ENCODE measurements around the gene PPP2R3B.
A peak's percentile ranks its signal among the peaks of the same experiment; 100 is the strongest.

PPP2R3B gene

GRCh38 chrX:370963-371745 is 15.6 kb downstream of the PPP2R3B start:
- no peak overlapping the region for H2BK12ac ChIP-seq (ENCODE audit: low read length in 2 of 2)
- peaks cover 36 to 48% of the 10 kb centered on the region in 2 experiments for H3K27me3 ChIP-seq (ENCODE audit: control insufficient read depth in 1 of 2, insufficient read depth in 1 of 2, low read length in 2 of 2)
- H3K4ac ChIP-seq (ENCODE audit: low read depth in 1 of 2, low read length in 2 of 2) = no peak overlapping the region
- peaks cover 38% of the 10 kb centered on the region for H3K4me1 ChIP-seq (ENCODE audit: control insufficient read depth, insufficient read depth, low read depth, low read length)
- H3K36me3 ChIP-seq (ENCODE audit: control insufficient read depth in 1 of 2, insufficient read depth in 2 of 2, low read depth in 1 of 2, low read length in 2 of 2) = peaks cover 0 to 17% of the 10 kb centered on the region in 2 experiments
- H3K9me3 ChIP-seq (ENCODE audit: control insufficient read depth, low read length) = no peaks in the 10 kb centered on the region
- H3K14ac ChIP-seq (ENCODE audit: low read length in 2 of 2) = no peak overlapping the region
- H3K9ac ChIP-seq (ENCODE audit: low read length) = no peak overlapping the region
- no peak overlapping the region for H2BK120ac ChIP-seq (ENCODE audit: low read depth, low read length)
- H3K23ac ChIP-seq (ENCODE audit: low read length in 2 of 2) = no peak overlapping the region
- H2BK15ac ChIP-seq (ENCODE audit: low read depth, poor library complexity, severe bottlenecking) = no peak overlapping the region
- no peak overlapping the region for H4K8ac ChIP-seq (ENCODE audit: low read length)
- no peak overlapping the region for H2AK5ac ChIP-seq (ENCODE audit: low read length, severe bottlenecking)
- H3K27ac ChIP-seq (ENCODE audit: low read length, poor library complexity, severe bottlenecking) = no peak overlapping the region
- no peak overlapping the region for H4K91ac ChIP-seq (ENCODE audit: low read length)
- peaks cover 52% of the 10 kb centered on the region for H3K79me1 ChIP-seq (replicated peaks; ENCODE audit: low read length, poor library complexity, severe bottlenecking)
- no peak overlapping the region for H3K4me3 ChIP-seq (ENCODE audit: insufficient read depth in 1 of 2, low read depth in 1 of 2, low read length in 2 of 2)
- H2AFZ ChIP-seq (ENCODE audit: low read depth, low read length) = no peak overlapping the region
- no peak overlapping the region for H3K18ac ChIP-seq (ENCODE audit: low read depth in 1 of 2, low read length in 2 of 2)
- H2BK5ac ChIP-seq (ENCODE audit: low read depth, low read length, poor library complexity, severe bottlenecking) = no peak overlapping the region
- no peak for DNase-seq
- H3K4me2 ChIP-seq (ENCODE audit: low read length, poor library complexity, severe bottlenecking) = no peak overlapping the region
- WGBS = 97% methylated on average over 48 of the region's 48 CpGs

- Histone ChIP-seq H2AFZ (ENCODE audit: low read depth, low read length) (no peak overlapping the region), H3K18ac (ENCODE audit: low read depth in 1 of 2, low read length in 2 of 2) (no peak overlapping the region), H2BK15ac (ENCODE audit: low read depth, poor library complexity, severe bottlenecking) (no peak overlapping the region), H3K4me3 (ENCODE audit: insufficient read depth in 1 of 2, low read depth in 1 of 2, low read length in 2 of 2) (no peak overlapping the region), H3K79me1 (replicated peaks; ENCODE audit: low read length, poor library complexity, severe bottlenecking) (peaks cover 49% of the 10 kb centered on the region), H3K9me3 (ENCODE audit: control insufficient read depth, low read length) (no peaks in the 10 kb centered on the region), H4K91ac (ENCODE audit: low read length) (peak overlapping the region; percentile 35), H3K27me3 (ENCODE audit: control insufficient read depth in 1 of 2, insufficient read depth in 1 of 2, low read length in 2 of 2) (peaks cover 36 to 45% of the 10 kb centered on the region in 2 experiments), H3K4me1 (ENCODE audit: control insufficient read depth, insufficient read depth, low read depth, low read length) (peaks cover 37% of the 10 kb centered on the region), H2BK12ac (ENCODE audit: low read length in 2 of 2) (no peak overlapping the region), H2BK120ac (ENCODE audit: low read depth, low read length) (no peak overlapping the region), H3K9ac (ENCODE audit: low read length) (no peak overlapping the region), H3K27ac (ENCODE audit: low read length, poor library complexity, severe bottlenecking) (no peak overlapping the region), H2AK5ac (ENCODE audit: low read length, severe bottlenecking) (no peak overlapping the region), H3K14ac (ENCODE audit: low read length in 2 of 2) (no peak overlapping the region), H3K36me3 (ENCODE audit: control insufficient read depth in 1 of 2, insufficient read depth in 2 of 2, low read depth in 1 of 2, low read length in 2 of 2) (peaks cover 0 to 17% of the 10 kb centered on the region in 2 experiments), H2BK5ac (ENCODE audit: low read depth, low read length, poor library complexity, severe bottlenecking) (no peak overlapping the region), H3K4ac (ENCODE audit: low read depth in 1 of 2, low read length in 2 of 2) (no peak overlapping the region), H4K8ac (ENCODE audit: low read length) (peak overlapping the region; percentile 33), H3K4me2 (ENCODE audit: low read length, poor library complexity, severe bottlenecking) (no peak overlapping the region), H3K23ac (ENCODE audit: low read length in 2 of 2) (no peak overlapping the region)
- DNase-seq = no peak
- WGBS = 92% methylated on average over 43 of the region's 43 CpGs
Observed at GRCh38 chrX:370244-370962, 16.3 kb downstream of the PPP2R3B start.

DNA sequence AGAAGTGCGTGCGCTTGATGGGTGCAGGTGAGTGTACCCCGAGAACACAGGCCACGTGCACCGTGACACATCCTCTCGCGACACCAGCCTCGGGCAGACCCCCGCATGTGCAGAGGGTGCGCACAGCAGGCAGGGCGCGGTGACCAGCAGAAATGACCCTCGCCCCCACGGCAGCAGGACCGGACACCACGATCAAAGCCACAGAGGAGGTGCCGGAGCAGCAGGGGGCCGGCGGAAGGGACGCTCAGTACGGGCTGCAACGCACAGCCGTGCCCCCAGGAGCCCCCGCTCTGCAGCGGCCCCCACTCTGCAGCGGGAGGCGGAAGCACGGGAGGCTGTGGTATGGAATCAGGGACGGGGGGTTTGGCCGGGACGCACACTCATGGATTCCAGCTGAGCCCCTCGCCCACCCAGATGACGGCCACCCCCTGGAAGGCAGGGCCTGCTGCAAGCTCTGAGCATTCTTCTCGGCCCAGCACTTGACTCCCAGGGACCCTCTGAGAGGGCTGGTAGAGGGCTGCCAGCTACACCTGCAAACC is 17.1 kb downstream of the PPP2R3B start:
- Histone ChIP-seq H2BK5ac (ENCODE audit: low read depth, low read length, poor library complexity, severe bottlenecking) (no peak overlapping the region), H3K4ac (ENCODE audit: low read depth in 1 of 2, low read length in 2 of 2) (no peak overlapping the region), H3K14ac (ENCODE audit: low read length in 2 of 2) (no peak overlapping the region), H2BK120ac (ENCODE audit: low read depth, low read length) (no peak overlapping the region), H3K18ac (ENCODE audit: low read depth in 1 of 2, low read length in 2 of 2) (peak overlapping the region in 1 of 2 experiments; percentile 83), H3K4me3 (ENCODE audit: insufficient read depth in 1 of 2, low read depth in 1 of 2, low read length in 2 of 2) (no peak overlapping the region), H3K4me2 (ENCODE audit: low read length, poor library complexity, severe bottlenecking) (no peak overlapping the region), H3K4me1 (ENCODE audit: control insufficient read depth, insufficient read depth, low read depth, low read length) (peaks cover 31% of the 10 kb centered on the region), H3K9ac (ENCODE audit: low read length) (no peak overlapping the region), H3K36me3 (ENCODE audit: control insufficient read depth in 1 of 2, insufficient read depth in 2 of 2, low read depth in 1 of 2, low read length in 2 of 2) (peaks cover 0 to 17% of the 10 kb centered on the region in 2 experiments), H2BK12ac (ENCODE audit: low read length in 2 of 2) (peak overlapping the region in 1 of 2 experiments; percentile 28), H4K91ac (ENCODE audit: low read length) (peak overlapping the region; percentile 85), H3K27me3 (ENCODE audit: control insufficient read depth in 1 of 2, insufficient read depth in 1 of 2, low read length in 2 of 2) (peaks cover 31 to 37% of the 10 kb centered on the region in 2 experiments), H3K23ac (ENCODE audit: low read length in 2 of 2) (no peak overlapping the region), H2AFZ (ENCODE audit: low read depth, low read length) (no peak overlapping the region), H2AK5ac (ENCODE audit: low read length, severe bottlenecking) (no peak overlapping the region), H3K9me3 (ENCODE audit: control insufficient read depth, low read length) (no peaks in the 10 kb centered on the region), H3K79me1 (replicated peaks; ENCODE audit: low read length, poor library complexity, severe bottlenecking) (peaks cover 45% of the 10 kb centered on the region), H4K8ac (ENCODE audit: low read length) (peak overlapping the region; percentile 69), H3K27ac (ENCODE audit: low read length, poor library complexity, severe bottlenecking) (no peak overlapping the region), H2BK15ac (ENCODE audit: low read depth, poor library complexity, severe bottlenecking) (no peak overlapping the region)
- WGBS = 90% methylated on average over 31 of the region's 34 CpGs
- no peak for DNase-seq

Data from mesenchymal stem cell (in vitro differentiated cells and primary cell).